Measurements from ENCODE around the gene SSTR1.

- no peak for TF ChIP-seq CTCF (CRISPR knock-in tag; IDR thresholded peaks at IDR 0.05)
- TF ChIP-seq ARNT (IDR thresholded peaks at IDR 0.05) = no peak
- no peak for TF ChIP-seq MAZ (IDR thresholded peaks at IDR 0.05; ENCODE audit: borderline replicate concordance, low read depth, low read length)
- no peak for TF ChIP-seq MAZ (CRISPR knock-in tag; IDR thresholded peaks at IDR 0.05; ENCODE audit: low read depth)
- no peak for TF ChIP-seq FOXP1 (IDR thresholded peaks at IDR 0.05)
- no peak for TF ChIP-seq FOXP1 (CRISPR knock-in tag; IDR thresholded peaks at IDR 0.05)
Measured at GRCh38 chr14:38255408-38255672, 47.6 kb downstream of the SSTR1 start.

Data from HepG2 (cell line).